HG03432 (cell line): ENCODE results near the gene GREB1.

ENCODE experiments used
- ATAC-seq: cut with Tn5 transposase; IDR thresholded peaks from one replicate; pipeline ENCODE4 v1.9.1; 2021; ENCODE audit warnings: mild to moderate bottlenecking, moderate library complexity; ENCODE audit not compliant: unreplicated experiment

The GREB1 gene

GRCh38 chr2:11630855-11631254 lies 97.0 kb downstream of the GREB1 start:
- no peak for ATAC-seq

- no peak for ATAC-seq
These were observed 97.6 kb downstream of the GREB1 start for GRCh38 chr2:11631462-11631861.

GRCh38 chr2:11633923-11634478 lies 100.2 kb downstream of the GREB1 start:
- no peak for ATAC-seq

GRCh38 chr2:11634584-11634983 lies 100.7 kb downstream of the GREB1 start:
- no peak for ATAC-seq

GRCh38 chr2:11635141-11635540 lies 101.3 kb downstream of the GREB1 start:
- no peak for ATAC-seq

GRCh38 chr2:11636593-11637295 lies 102.9 kb downstream of the GREB1 start:
- no peak for ATAC-seq

GRCh38 chr2:11637546-11637945 lies 103.7 kb downstream of the GREB1 start:
- ATAC-seq = no peak

GRCh38 chr2:11639503-11639902 lies 105.7 kb downstream of the GREB1 start:
- ATAC-seq = no peak

- ATAC-seq = no peak
These were observed 106.3 kb downstream of the GREB1 start for GRCh38 chr2:11640132-11640531.

GRCh38 chr2:11642972-11643371 lies 109.1 kb downstream of the GREB1 start:
- no peak for ATAC-seq

- no peak for ATAC-seq
These were observed 110.4 kb downstream of the GREB1 start for GRCh38 chr2:11644293-11644692.

GRCh38 chr2:11646530-11646929 lies 112.7 kb downstream of the GREB1 start:
- no peak for ATAC-seq

- no peak for ATAC-seq
These were observed 114.2 kb downstream of the GREB1 start for GRCh38 chr2:11647834-11648600.

GRCh38 chr2:11649093-11649492 lies 115.2 kb downstream of the GREB1 start:
- no peak for ATAC-seq

GRCh38 chr2:11651856-11652548 lies 118.2 kb downstream of the GREB1 start:
- ATAC-seq = no peak

GRCh38 chr2:11652553-11652952 lies 118.7 kb downstream of the GREB1 start:
- no peak for ATAC-seq

GRCh38 chr2:11655495-11655894 lies 121.7 kb downstream of the GREB1 start:
- no peak for ATAC-seq

GRCh38 chr2:11656252-11656651 lies 122.4 kb downstream of the GREB1 start:
- no peak for ATAC-seq

- ATAC-seq = no peak
These were observed 122.8 kb downstream of the GREB1 start for GRCh38 chr2:11656671-11657101.

GRCh38 chr2:11657195-11657594 lies 123.3 kb downstream of the GREB1 start:
- ATAC-seq = no peak

GRCh38 chr2:11657646-11658045 lies 123.8 kb downstream of the GREB1 start:
- ATAC-seq = no peak
